B cell (primary cell): ENCODE measurements around the gene TNFRSF25. TPM values are rescaled to one million over a fixed set of nuclear protein-coding genes. Genes with fewer than 3 reads are reported as not detected.

Source experiments
- ATAC-seq: fragments of 200-7000 bp; cut with Tn5 transposase; one replicate; pipeline ENCODE4 v1.10.0; 2021; ENCODE audit warnings: low read depth, mild to moderate bottlenecking, moderate number of reproducible peaks, moderate library complexity
- CTCF ChIA-PET: fragments of 350-600 bp; sonication (Branson Sonifier 250); formaldehyde crosslinking; loops from one replicate; lab custom pipeline; 2021; ENCODE audit warnings: antibody characterized with exemption, inconsistent platforms; lab: Charles Lee
- POLR2A ChIA-PET: fragments of 350-600 bp; sonication (Branson Sonifier 250); formaldehyde crosslinking; loops from one replicate; lab custom pipeline; 2021; ENCODE audit warnings: antibody characterized with exemption; lab: Charles Lee
- DNase-seq: peaks from one replicate; pipeline ENCODE4 v3.0.0; 2013
- H2AFZ ChIP-seq: 2 replicates; pipeline ENCODE4 v1.6.1; 2012; ENCODE audit warnings: mild to moderate bottlenecking, low read depth, low read length; ENCODE audit not compliant: insufficient read depth, poor library complexity, severe bottlenecking
- H3K27ac ChIP-seq, 2 donors: 1 replicate in 1 of 2; 2 replicates in 1 of 2; pipeline ENCODE4 v1.5.1; 2012 to 2013; ENCODE audit warnings: low read length in 2 of 2, mild to moderate bottlenecking in 2 of 2, moderate library complexity in 1 of 2
- H3K27me3 ChIP-seq, 4 experiments: fragments of 200-600 bp in 1 of 4; sonication (generic) in 1 of 4; replicated peaks in 1 of 4; 1 replicate in 2 of 4; 2 replicates in 2 of 4; pipeline versions ENCODE4 v1.6.1 to v1.7.0; 2013 to 2016; ENCODE audit warnings: low read length in 3 of 4, mild to moderate bottlenecking in 2 of 4, mixed read lengths in 1 of 4, moderate library complexity in 1 of 4; ENCODE audit not compliant: insufficient read depth in 4 of 4, control insufficient read depth in 3 of 4; ENCODE audit errors: control extremely low read depth in 1 of 4
- H3K36me3 ChIP-seq, 2 experiments: replicated peaks in 1 of 2; 1 replicate in 1 of 2; 2 replicates in 1 of 2; pipeline versions ENCODE4 v1.6.1 to v1.7.1; 2013; ENCODE audit warnings: low read length in 1 of 2; ENCODE audit not compliant: insufficient read depth in 2 of 2, control insufficient read depth in 1 of 2; ENCODE audit errors: control extremely low read depth in 1 of 2, extremely low read depth in 1 of 2
- H3K4me1 ChIP-seq, 2 donors: fragments of 200-600 bp in 1 of 2; sonication (generic) in 1 of 2; 1 replicate in 1 of 2; 2 replicates in 1 of 2; pipeline versions ENCODE4 v1.5.1 to v1.6.1; 2013 to 2017; ENCODE audit warnings: low read length in 2 of 2; ENCODE audit not compliant: control insufficient read depth in 2 of 2, insufficient read depth in 2 of 2
- H3K4me2 ChIP-seq: replicated peaks from 2 replicates; pipeline ENCODE3; 2012; ENCODE audit warnings: mild to moderate bottlenecking, low read depth, low read length; ENCODE audit not compliant: poor library complexity, severe bottlenecking
- H3K4me3 ChIP-seq, 5 experiments: fragments of 200-600 bp in 1 of 5; sonication (generic) in 1 of 5; 1 replicate in 3 of 5; 2 replicates in 2 of 5; pipeline versions ENCODE4 v1.5.1 to v1.7.0; 2011 to 2016; ENCODE audit warnings: low read length in 4 of 5, mild to moderate bottlenecking in 4 of 5, low read depth in 2 of 5, control low read depth in 1 of 5, moderate library complexity in 1 of 5; ENCODE audit not compliant: insufficient read depth in 1 of 5; ENCODE audit errors: control extremely low read depth in 1 of 5, extremely low read depth in 1 of 5
- H3K79me2 ChIP-seq: fragments of 200-600 bp; sonication (generic); one replicate; pipeline ENCODE4 v1.6.0; 2016; ENCODE audit warnings: low read length; ENCODE audit not compliant: control insufficient read depth, insufficient read depth
- H3K9ac ChIP-seq: fragments of 200-600 bp; sonication (generic); 2 replicates; pipeline ENCODE4 v1.6.1; 2017; ENCODE audit warnings: mild to moderate bottlenecking, low read length, moderate library complexity
- H3K9me3 ChIP-seq, 3 donors: one replicate each; pipeline versions ENCODE4 v1.6.1 to v1.7.1; 2013; ENCODE audit warnings: low read length in 2 of 3; ENCODE audit not compliant: control insufficient read depth in 2 of 3, insufficient read depth in 1 of 3; ENCODE audit errors: control extremely low read depth in 1 of 3
- H4K20me1 ChIP-seq: 2 replicates; pipeline ENCODE4 v1.6.0; 2012; ENCODE audit warnings: mild to moderate bottlenecking, low read length; ENCODE audit not compliant: insufficient read depth, control insufficient read depth, poor library complexity, severe bottlenecking
- H3K27ac Mint-ChIP-seq: one replicate; pipeline ENCODE4 v1.8.0; 2021; ENCODE audit warnings: mixed read lengths
- H3K27me3 Mint-ChIP-seq: one replicate; pipeline ENCODE4 v1.8.0; 2021; ENCODE audit warnings: mixed read lengths
- H3K4me1 Mint-ChIP-seq: one replicate; pipeline ENCODE4 v1.8.0; 2021; ENCODE audit warnings: mixed read lengths
- H3K4me3 Mint-ChIP-seq: one replicate; pipeline ENCODE4 v1.8.0; 2021; ENCODE audit warnings: mixed read lengths
- H3K9me3 Mint-ChIP-seq: one replicate; pipeline ENCODE4 v1.8.0; 2022; ENCODE audit warnings: mixed read lengths; ENCODE audit not compliant: insufficient read depth
- EZH2 ChIP-seq: IDR thresholded peaks from 2 replicates; pipeline ENCODE4 v1.6.1; 2012; ENCODE audit warnings: borderline replicate concordance, low read depth, mild to moderate bottlenecking, moderate library complexity, low read length; ENCODE audit not compliant: insufficient read depth, poor library complexity, severe bottlenecking
- WGBS: methylation state at CpG from one replicate; pipeline ENCODE4 v1.1.5; 2013; ENCODE audit warnings: missing lambda C conversion rate; ENCODE audit not compliant: insufficient coverage; 5-methylcytosine and 5-hydroxymethylcytosine counted together
- intact Hi-C: fragments of 100-400 bp; cut with micrococcal nuclease; formaldehyde crosslinking; loops from one replicate; pipeline ENCODE4 v1.10.0; 2022
- polyA plus RNA-seq: library from polyadenylated mRNA; depleted of rRNA; stranded (reverse); fragments of >200 nt; gene quantifications from 2 replicates; pipeline ENCODE4 v1.2.3, GENCODE V29; 2012
- total RNA-seq, 2 donors: library from RNA; stranded (reverse); fragments of 120-200 nt in 1 of 2; gene quantifications; 1 replicate in 1 of 2; 2 replicates in 1 of 2; pipeline versions ENCODE4 v1.2.3 to v1.2.4, GENCODE V29; 2013 to 2022
- TF ChIP-seq, protein P1 (sequence below): fragments of 200-600 bp; IDR thresholded peaks from one replicate; pipeline ENCODE4 v1.8.0; 2022; ENCODE audit warnings: antibody characterized with exemption, mild to moderate bottlenecking

The TNFRSF25 gene
- total and polyA plus RNA-seq, 2 donors (not counting 1 experiment from before 2014, with no cell fraction given): 2.6 to 7.1 TPM

DNA sequence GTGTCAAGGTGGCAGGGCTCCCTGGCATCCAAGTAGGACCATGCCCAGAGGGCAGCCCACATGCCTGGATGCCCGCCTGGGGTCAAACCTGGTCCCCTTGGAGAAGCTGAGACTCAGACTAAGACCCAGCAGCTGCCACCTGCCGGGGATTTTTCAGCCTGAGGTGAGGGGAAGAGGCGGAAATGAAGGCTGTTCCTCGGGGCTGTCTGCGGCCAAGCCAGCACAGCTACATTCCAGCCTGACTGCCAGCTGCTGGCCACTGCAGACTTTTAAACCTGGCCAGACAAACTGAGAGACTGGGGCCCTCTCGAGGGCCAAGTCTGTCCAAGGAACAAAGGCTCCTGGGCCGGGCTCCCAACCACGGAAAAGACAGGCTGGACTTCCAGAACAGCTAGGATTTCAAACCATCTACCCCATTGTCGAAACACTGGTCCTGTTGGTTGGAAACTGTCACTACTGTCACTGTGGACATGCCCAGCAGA is 47.4 kb upstream of the TNFRSF25 start:
- intact Hi-C loops: no loop called here
- peaks cover 0 to 10% of the 10 kb centered on the region in 2 donors for H3K4me1 ChIP-seq
- TF ChIP-seq, protein P1, sequence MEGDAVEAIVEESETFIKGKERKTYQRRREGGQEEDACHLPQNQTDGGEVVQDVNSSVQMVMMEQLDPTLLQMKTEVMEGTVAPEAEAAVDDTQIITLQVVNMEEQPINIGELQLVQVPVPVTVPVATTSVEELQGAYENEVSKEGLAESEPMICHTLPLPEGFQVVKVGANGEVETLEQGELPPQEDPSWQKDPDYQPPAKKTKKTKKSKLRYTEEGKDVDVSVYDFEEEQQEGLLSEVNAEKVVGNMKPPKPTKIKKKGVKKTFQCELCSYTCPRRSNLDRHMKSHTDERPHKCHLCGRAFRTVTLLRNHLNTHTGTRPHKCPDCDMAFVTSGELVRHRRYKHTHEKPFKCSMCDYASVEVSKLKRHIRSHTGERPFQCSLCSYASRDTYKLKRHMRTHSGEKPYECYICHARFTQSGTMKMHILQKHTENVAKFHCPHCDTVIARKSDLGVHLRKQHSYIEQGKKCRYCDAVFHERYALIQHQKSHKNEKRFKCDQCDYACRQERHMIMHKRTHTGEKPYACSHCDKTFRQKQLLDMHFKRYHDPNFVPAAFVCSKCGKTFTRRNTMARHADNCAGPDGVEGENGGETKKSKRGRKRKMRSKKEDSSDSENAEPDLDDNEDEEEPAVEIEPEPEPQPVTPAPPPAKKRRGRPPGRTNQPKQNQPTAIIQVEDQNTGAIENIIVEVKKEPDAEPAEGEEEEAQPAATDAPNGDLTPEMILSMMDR: no peak
- TF ChIP-seq EZH2: no peak
- DNase-seq (no peak), ATAC-seq (no peak)
- no peak overlapping the region for H3K4me2 ChIP-seq
- ChIA-PET CTCF (interaction anchor here (2.0 kb wide), 1 partner anchor 10 kb away, joined by 8 read pairs; no protein-coding TSS in a partner anchor), POLR2A (no interaction called here)
- Mint-ChIP-seq H3K27ac (no peak overlapping the region), H3K4me1 (no peaks in the 10 kb centered on the region), H3K9me3 (no peaks in the 10 kb centered on the region), H3K4me3 (no peak overlapping the region), H3K27me3 (no peaks in the 10 kb centered on the region)
- H3K36me3 ChIP-seq: no peaks in the 10 kb centered on the region
- no peak overlapping the region for H3K27ac ChIP-seq
- H3K4me3 ChIP-seq: no peak overlapping the region
- H2AFZ ChIP-seq: no peak overlapping the region
- H3K9ac ChIP-seq: no peak overlapping the region
- no peaks in the 10 kb centered on the region for H3K27me3 ChIP-seq
- no peaks in the 10 kb centered on the region for H4K20me1 ChIP-seq
- WGBS: 93% methylated on average over 9 of the region's 9 CpGs
- no peaks in the 10 kb centered on the region for H3K9me3 ChIP-seq
- no peaks in the 10 kb centered on the region for H3K79me2 ChIP-seq

DNA sequence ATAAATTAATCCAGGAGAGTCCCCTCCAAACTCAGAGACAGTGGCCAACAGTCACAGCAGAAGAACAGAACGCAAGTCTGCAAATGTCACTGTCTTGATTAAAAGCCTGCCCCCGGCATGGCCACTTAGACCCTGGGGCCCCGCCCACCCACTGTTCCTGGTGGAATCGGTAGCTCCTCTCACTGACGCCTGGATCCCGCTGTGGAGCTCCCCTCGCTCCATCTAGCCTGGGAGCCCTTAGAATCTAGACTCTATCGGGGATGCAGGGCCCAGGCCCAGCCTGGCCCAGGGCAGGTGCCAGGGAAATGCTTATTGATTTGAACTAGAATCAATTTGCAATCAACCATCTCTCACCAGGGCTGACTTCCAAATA is 46.9 kb upstream of the TNFRSF25 start:
- DNase-seq: no peak
- H3K27me3 ChIP-seq: no peaks in the 10 kb centered on the region
- 85% methylated on average over 8 of the region's 8 CpGs for WGBS
- Mint-ChIP-seq H3K4me1 (no peaks in the 10 kb centered on the region), H3K27ac (no peak overlapping the region), H3K27me3 (no peaks in the 10 kb centered on the region), H3K9me3 (no peaks in the 10 kb centered on the region), H3K4me3 (no peak overlapping the region)
- CTCF ChIA-PET: interaction anchor here (2.0 kb wide), 1 partner anchor 10 kb away, joined by 8 read pairs; no protein-coding TSS in a partner anchor
- no peak overlapping the region for H3K27ac ChIP-seq
- intact Hi-C loops: no loop called here
- H3K4me1 ChIP-seq: peaks cover 0 to 10% of the 10 kb centered on the region in 2 donors
- no peak overlapping the region for H3K4me2 ChIP-seq
- no peaks in the 10 kb centered on the region for H4K20me1 ChIP-seq
- no peak for ATAC-seq
- TF ChIP-seq, protein P1: no peak
- TF ChIP-seq EZH2: no peak
- no peaks in the 10 kb centered on the region for H3K79me2 ChIP-seq
- no peak overlapping the region for H2AFZ ChIP-seq
- POLR2A ChIA-PET: no interaction called here
- H3K9me3 ChIP-seq: no peaks in the 10 kb centered on the region
- no peaks in the 10 kb centered on the region for H3K36me3 ChIP-seq
- H3K4me3 ChIP-seq: no peak overlapping the region
- no peak overlapping the region for H3K9ac ChIP-seq
